CD8-positive, alpha-beta memory T cell (primary cell): ENCODE data around the gene FGFRL1. TPM values are rescaled to one million over a fixed set of nuclear protein-coding genes. Genes with fewer than 3 reads are reported as not detected.
A peak's percentile ranks its signal among the peaks of the same experiment; 100 is the strongest.
"Not testable (repeated sequence)": the region's sequence is repeated elsewhere in the genome, so short reads cannot be mapped to it uniquely, and the experiment has no call there.

Experiments
- CTCF ChIA-PET: fragments of 350-600 bp; sonication (Branson Sonifier 250); formaldehyde crosslinking; loops from one replicate; lab custom pipeline; 2021; ENCODE audit warnings: antibody characterized with exemption; lab: Charles Lee
- POLR2A ChIA-PET: fragments of 350-600 bp; sonication (Branson Sonifier 250); formaldehyde crosslinking; loops from one replicate; lab custom pipeline; 2021; ENCODE audit warnings: antibody characterized with exemption; lab: Charles Lee
- DNase-seq, 5 donors: peaks; one replicate each; pipeline versions ENCODE4 v3.0.0 to v3.0.0-alpha.2; 2020 to 2022; ENCODE audit warnings: mixed read lengths in 1 of 5
- H3K27ac ChIP-seq: one replicate; pipeline ENCODE4 v1.7.0; 2013; ENCODE audit warnings: low read depth, mild to moderate bottlenecking, low read length, moderate library complexity
- H3K27me3 ChIP-seq: 2 replicates; pipeline ENCODE4 v1.7.0; 2013; ENCODE audit warnings: low read length, mild to moderate bottlenecking; ENCODE audit not compliant: insufficient read depth, poor library complexity, severe bottlenecking
- H3K36me3 ChIP-seq: 2 replicates; pipeline ENCODE4 v1.7.0; 2013; ENCODE audit warnings: mild to moderate bottlenecking, low read length, moderate library complexity; ENCODE audit not compliant: insufficient read depth
- H3K4me1 ChIP-seq: 2 replicates; pipeline ENCODE4 v1.7.0; 2013; ENCODE audit warnings: mild to moderate bottlenecking, low read length, moderate library complexity; ENCODE audit not compliant: insufficient read depth
- H3K4me3 ChIP-seq: 2 replicates; pipeline ENCODE4 v1.7.0; 2013; ENCODE audit warnings: mild to moderate bottlenecking, low read length
- H3K9me3 ChIP-seq: 2 replicates; pipeline ENCODE4 v1.7.0; 2013; ENCODE audit warnings: mild to moderate bottlenecking, low read length
- H3K27ac Mint-ChIP-seq, 8 donors: one replicate each; pipeline ENCODE4 v1.8.0; 2020 to 2021; ENCODE audit warnings: mixed read lengths in 8 of 8, mild to moderate bottlenecking in 6 of 8, inconsistent platforms in 3 of 8, moderate library complexity in 3 of 8
- H3K27me3 Mint-ChIP-seq, 2 donors: one replicate each; pipeline ENCODE4 v1.8.0; 2020 to 2021; ENCODE audit warnings: mixed read lengths in 2 of 2, mild to moderate bottlenecking in 1 of 2, moderate library complexity in 1 of 2
- H3K36me3 Mint-ChIP-seq, 3 donors: one replicate each; pipeline ENCODE4 v1.8.0; 2020 to 2021; ENCODE audit warnings: mixed read lengths in 3 of 3, inconsistent platforms in 1 of 3, mild to moderate bottlenecking in 1 of 3
- H3K4me1 Mint-ChIP-seq, 3 donors: one replicate each; pipeline ENCODE4 v1.8.0; 2020 to 2021; ENCODE audit warnings: mixed read lengths in 3 of 3, inconsistent platforms in 1 of 3, mild to moderate bottlenecking in 1 of 3
- H3K4me3 Mint-ChIP-seq, 7 donors: one replicate each; pipeline ENCODE4 v1.8.0; 2020 to 2021; ENCODE audit warnings: mixed read lengths in 7 of 7, mild to moderate bottlenecking in 6 of 7, moderate library complexity in 4 of 7, inconsistent platforms in 2 of 7
- H3K9me3 Mint-ChIP-seq, 5 donors: one replicate each; pipeline ENCODE4 v1.8.0; 2020 to 2022; ENCODE audit warnings: mixed read lengths in 5 of 5, mild to moderate bottlenecking in 3 of 5, moderate library complexity in 2 of 5, inconsistent platforms in 1 of 5
- polyA plus RNA-seq: library from polyadenylated mRNA; unstranded; fragments of 300-500 nt; fragmentation: Illumina TruSeq; gene quantifications from one replicate; pipeline ENCODE4 v1.2.3, GENCODE V29; 2021
- total RNA-seq, 2 experiments: library from RNA; stranded (reverse); gene quantifications; one replicate each; pipeline ENCODE4 v1.2.3, GENCODE V29; 2021

Gene FGFRL1
- total and polyA plus RNA-seq, 3 experiments from 2014 or later, result 1.4 to 14.5 (median 12.3) TPM

DNA sequence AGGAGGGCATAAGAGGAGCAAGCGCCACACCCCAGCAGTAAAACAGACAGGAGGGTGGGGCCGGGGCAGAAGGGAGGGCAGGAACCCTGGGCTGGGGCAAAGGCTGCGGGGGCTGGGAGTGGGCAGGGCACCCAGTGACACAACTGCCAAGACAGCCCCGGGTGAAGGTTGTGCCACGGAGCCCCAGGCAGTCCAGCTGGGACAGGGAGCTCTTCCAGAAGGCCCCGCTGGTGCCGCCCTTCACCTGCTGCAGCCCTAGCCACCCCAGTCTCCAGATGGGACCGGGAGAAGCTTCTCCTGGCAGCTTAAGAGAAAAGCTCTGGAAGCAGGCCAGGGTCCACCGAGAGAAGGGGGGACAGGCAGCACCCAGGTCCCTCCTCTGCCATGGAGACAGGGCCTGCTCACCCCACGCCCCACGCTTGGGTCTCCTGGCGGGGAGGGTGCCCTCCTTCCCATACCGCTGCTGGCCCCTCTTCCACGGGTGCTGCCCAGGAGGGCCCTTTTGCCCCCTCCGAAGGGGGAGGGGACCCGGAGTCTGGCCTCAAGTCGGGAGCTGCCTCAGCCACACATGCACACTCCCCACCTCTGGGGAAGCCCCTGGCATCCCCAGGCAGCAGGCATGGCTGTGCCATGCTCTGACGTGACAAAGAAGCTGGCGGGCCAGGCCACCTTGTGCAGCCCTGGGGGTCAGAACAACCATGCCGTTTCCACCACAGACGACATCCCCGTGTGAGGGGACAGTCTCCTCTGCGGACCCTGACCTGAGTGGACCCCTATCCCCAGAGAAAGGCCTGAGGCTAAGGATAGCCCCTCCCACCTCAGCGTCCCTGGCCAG is 39.5 kb upstream of the FGFRL1 start:
- Histone ChIP-seq H3K9me3 (no peaks in the 10 kb centered on the region), H3K36me3 (no peaks in the 10 kb centered on the region), H3K4me3 (peak overlapping the region; percentile 61), H3K4me1 (peaks cover 33% of the 10 kb centered on the region), H3K27me3 (no peaks in the 10 kb centered on the region), H3K27ac (peak overlapping the region; percentile 57)
- H3K4me1 Mint-ChIP-seq, result peaks cover 16 to 27% (median 17%) of the 10 kb centered on the region in 3 donors
- peak overlapping the region; percentile 53 to 89 (median 82) for H3K4me3 Mint-ChIP-seq
- no peaks in the 10 kb centered on the region for H3K9me3 Mint-ChIP-seq
- H3K36me3 Mint-ChIP-seq, result peaks cover 0 to 2% (median 0%) of the 10 kb centered on the region in 3 donors
- ChIA-PET CTCF (interaction anchor here (3.7 kb wide), 1 partner anchor 15 kb away, joined by 11 read pairs; the partner anchor contains the start of gene IDUA), POLR2A (interaction anchor here (0.7 kb wide), 1 partner anchor 40 kb away, joined by 4 read pairs; the partner anchor contains the start of genes GAK and TMEM175)
- DNase-seq, result no peak
- H3K27ac Mint-ChIP-seq, result peak overlapping the region in 7 of 8 donors; percentile 78 to 96 (median 95)
- no peaks in the 10 kb centered on the region for H3K27me3 Mint-ChIP-seq

DNA sequence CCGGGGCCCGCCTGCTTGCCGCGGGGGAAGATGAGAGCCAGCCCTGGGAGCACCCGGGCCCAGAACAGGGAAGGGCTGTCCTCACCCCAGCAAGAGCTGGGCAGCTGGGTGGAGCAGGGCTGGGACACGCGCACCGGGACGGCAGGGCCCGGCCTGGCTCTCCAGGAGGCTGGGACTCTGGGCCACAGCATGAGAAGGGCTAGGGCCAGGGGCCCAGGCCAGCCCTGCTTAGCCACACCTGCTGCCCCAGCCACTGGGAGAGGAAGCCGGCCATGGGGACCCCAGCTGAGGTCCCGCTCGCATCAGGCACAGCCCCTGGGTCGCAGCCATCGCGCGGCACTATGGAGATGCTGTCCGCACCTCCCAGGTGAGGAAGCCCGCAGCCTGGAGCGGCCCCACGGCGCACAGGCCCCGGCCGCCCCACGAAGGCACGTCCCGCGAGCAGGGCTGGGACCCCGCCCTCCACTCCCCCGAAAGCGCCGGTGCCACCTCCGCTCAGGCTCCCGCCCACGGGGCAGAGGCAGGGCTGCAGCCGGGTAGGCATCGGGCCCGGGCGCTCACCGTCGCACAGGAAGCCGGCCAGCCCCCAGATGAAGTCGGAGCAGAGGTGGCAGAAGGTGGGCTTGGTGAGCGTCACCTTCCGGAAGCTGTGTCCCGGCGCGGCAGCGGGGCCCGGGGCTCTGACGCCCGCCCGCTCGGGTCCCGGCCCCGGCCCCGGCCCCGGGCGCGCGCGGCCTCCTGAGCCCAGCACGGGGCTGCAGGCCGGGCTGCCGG is 38.6 kb upstream of the FGFRL1 start:
- CTCF ChIA-PET, result interaction anchor here (3.7 kb wide), 1 partner anchor 14 kb away, joined by 11 read pairs; the partner anchor contains the start of gene IDUA
- Histone ChIP-seq H3K36me3 (no peaks in the 10 kb centered on the region), H3K4me1 (peaks cover 33% of the 10 kb centered on the region), H3K27me3 (no peaks in the 10 kb centered on the region), H3K9me3 (no peaks in the 10 kb centered on the region), H3K4me3 (peak overlapping the region; percentile 61), H3K27ac (peak overlapping the region; percentile 57)
- POLR2A ChIA-PET, result interaction anchor here (1.5 kb wide), 1 partner anchor 13 kb away, joined by 4 read pairs; no protein-coding TSS in a partner anchor
- H3K27ac Mint-ChIP-seq, result peak overlapping the region in 3 of 8 donors; percentile 22 to 63 (median 61)
- H3K27me3 Mint-ChIP-seq, result no peaks in the 10 kb centered on the region
- H3K4me3 Mint-ChIP-seq, result peak overlapping the region; percentile 38 to 82 (median 61)
- H3K9me3 Mint-ChIP-seq, result no peaks in the 10 kb centered on the region
- DNase-seq, result peak; percentile 55 to 82 (median 71)
- H3K4me1 Mint-ChIP-seq, result peaks cover 16 to 27% (median 17%) of the 10 kb centered on the region in 3 donors
- peaks cover 0 to 1% (median 0%) of the 10 kb centered on the region in 3 donors for H3K36me3 Mint-ChIP-seq

DNA sequence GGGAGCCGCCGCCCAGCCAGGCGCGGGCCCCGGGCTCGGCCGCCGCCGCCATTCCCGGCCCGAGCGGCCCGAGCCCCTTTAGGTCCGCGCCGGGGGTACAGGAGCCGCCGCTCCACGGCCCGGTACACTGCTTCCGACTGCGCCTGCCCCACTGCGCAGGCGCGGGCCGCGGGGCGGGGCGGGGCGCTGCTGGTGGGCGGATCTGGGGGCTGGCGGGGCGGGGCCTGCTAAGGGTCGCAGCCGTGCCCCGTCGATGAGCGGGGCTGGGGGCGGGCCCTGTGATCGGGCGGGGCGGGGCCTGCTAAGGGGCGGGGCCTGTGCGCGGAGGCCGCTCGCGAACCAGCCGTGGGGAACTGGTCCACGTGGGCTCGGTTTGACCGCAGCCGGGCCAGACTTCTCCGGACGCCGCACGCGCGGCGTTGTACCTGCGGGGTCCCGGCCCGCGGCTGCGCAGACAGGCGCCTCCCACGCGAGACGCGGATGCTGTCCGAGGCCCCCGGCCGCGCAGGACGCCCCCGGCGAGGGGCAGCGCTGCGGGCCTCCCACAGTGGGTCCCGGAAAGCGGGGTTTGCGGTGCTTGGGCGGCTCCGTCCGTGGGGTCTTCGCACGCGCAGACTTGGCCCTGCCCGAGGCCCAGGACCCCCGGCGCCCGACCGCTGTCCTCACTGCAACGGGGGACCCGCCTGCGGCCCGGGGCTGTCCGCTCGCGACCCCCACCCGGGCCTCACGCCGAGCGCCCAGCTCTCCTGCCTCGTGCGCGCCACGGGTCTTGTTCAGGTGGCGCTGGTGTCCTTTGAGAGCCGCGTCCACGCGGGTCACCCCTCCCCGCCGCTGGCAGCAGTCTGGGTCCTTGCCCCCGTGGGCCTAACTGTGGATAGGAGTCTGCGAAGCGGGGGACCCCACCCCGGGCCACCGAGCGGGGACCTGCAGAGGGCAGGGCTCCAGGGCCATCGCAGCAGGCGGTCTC is 37.7 kb upstream of the FGFRL1 start, which contains the start of gene DGKQ:
DGKQ (minus strand) TSS at position 139 of the 967 bp plus-strand sequence; CDS start at position 52, 87 bp downstream.
- Mint-ChIP-seq H3K36me3 (peaks cover 0 to 1% (median 0%) of the 10 kb centered on the region in 3 donors), H3K27me3 (no peaks in the 10 kb centered on the region), H3K4me3 (peak within 1 kb of the TSS; percentile 38 to 90 (median 61)), H3K9me3 (no peaks in the 10 kb centered on the region), H3K4me1 (peaks cover 16 to 27% (median 17%) of the 10 kb centered on the region in 3 donors), H3K27ac (peak within 1 kb of the TSS in 3 of 8 donors; percentile 22 to 63 (median 61))
- Histone ChIP-seq H3K4me3 (peak within 1 kb of the TSS; percentile 61), H3K27ac (peak within 1 kb of the TSS; percentile 57), H3K36me3 (no peaks in the 10 kb centered on the region), H3K27me3 (no peaks in the 10 kb centered on the region), H3K4me1 (peaks cover 33% of the 10 kb centered on the region), H3K9me3 (no peaks in the 10 kb centered on the region)
- ChIA-PET CTCF (no interaction called here), POLR2A (interaction anchor here (1.5 kb wide), 1 partner anchor 12 kb away, joined by 4 read pairs; no protein-coding TSS in a partner anchor)
- peak; percentile 79 to 92 (median 84) for DNase-seq

DNA sequence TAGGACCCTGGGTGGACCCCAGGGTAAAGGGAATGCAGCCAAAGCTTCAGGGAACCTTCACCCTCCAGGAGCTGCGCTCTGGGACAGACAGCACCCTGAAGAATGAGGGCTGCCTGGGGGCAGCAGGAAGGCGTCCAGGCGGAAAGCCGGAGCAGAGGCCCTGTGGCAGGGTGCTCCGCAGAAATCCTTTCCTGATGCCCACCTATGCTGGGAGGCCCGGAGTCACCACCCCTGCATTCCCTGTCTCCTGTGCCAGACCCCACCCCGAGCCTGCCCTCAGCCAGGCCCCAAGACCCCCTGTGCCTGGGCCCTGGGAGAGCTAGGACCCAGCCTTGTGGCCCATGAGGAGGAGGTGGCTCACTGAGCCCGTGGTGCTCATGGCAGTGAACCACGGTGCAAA is 36.8 kb upstream of the FGFRL1 start:
- Histone ChIP-seq H3K4me1 (peaks cover 30% of the 10 kb centered on the region), H3K9me3 (no peaks in the 10 kb centered on the region), H3K27me3 (no peaks in the 10 kb centered on the region), H3K4me3 (no peak overlapping the region), H3K36me3 (no peaks in the 10 kb centered on the region), H3K27ac (no peak overlapping the region)
- no peak for DNase-seq
- CTCF ChIA-PET, result no interaction called here
- POLR2A ChIA-PET, result interaction anchor here (1.5 kb wide), 1 partner anchor 11 kb away, joined by 4 read pairs; no protein-coding TSS in a partner anchor
- Mint-ChIP-seq H3K27ac (no peak overlapping the region), H3K4me1 (peaks cover 16 to 26% (median 17%) of the 10 kb centered on the region in 3 donors), H3K9me3 (no peaks in the 10 kb centered on the region), H3K4me3 (peak overlapping the region in 3 of 7 donors; percentile 35 to 63 (median 52)), H3K27me3 (no peaks in the 10 kb centered on the region), H3K36me3 (peaks cover 0 to 1% (median 0%) of the 10 kb centered on the region in 3 donors)

DNA sequence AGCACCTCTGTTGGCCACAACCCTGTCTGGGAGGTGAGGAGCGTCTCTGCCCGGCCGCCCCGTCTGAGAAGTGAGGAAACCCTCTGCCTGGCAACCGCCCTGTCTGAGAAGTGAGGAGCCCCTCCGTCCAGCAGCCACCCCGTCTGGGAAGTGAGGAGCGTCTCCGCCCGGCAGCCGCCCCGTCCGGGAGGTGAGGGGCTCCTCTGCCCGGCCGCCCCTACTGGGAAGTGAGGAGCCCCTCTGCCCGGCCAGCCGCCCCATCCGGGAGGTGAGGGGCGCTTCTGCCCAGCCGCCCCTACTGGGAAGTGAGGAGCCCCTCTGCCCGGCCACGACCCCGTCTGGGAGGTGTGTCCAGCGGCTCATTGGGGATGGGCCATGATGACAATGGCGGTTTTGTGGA is 35.4 kb upstream of the FGFRL1 start:
- H3K27ac ChIP-seq, CTCF ChIA-PET, H3K36me3 ChIP-seq, H3K4me3 ChIP-seq, H3K4me3 Mint-ChIP-seq, H3K27me3 ChIP-seq, POLR2A ChIA-PET, H3K27me3 Mint-ChIP-seq, H3K36me3 Mint-ChIP-seq, H3K9me3 Mint-ChIP-seq, DNase-seq, H3K9me3 ChIP-seq, H3K27ac Mint-ChIP-seq: not testable (repeated sequence)
- H3K4me1 Mint-ChIP-seq, result peaks cover 4 to 13% (median 5%) of the 10 kb centered on the region in 3 donors
- H3K4me1 ChIP-seq, result peaks cover 16% of the 10 kb centered on the region

DNA sequence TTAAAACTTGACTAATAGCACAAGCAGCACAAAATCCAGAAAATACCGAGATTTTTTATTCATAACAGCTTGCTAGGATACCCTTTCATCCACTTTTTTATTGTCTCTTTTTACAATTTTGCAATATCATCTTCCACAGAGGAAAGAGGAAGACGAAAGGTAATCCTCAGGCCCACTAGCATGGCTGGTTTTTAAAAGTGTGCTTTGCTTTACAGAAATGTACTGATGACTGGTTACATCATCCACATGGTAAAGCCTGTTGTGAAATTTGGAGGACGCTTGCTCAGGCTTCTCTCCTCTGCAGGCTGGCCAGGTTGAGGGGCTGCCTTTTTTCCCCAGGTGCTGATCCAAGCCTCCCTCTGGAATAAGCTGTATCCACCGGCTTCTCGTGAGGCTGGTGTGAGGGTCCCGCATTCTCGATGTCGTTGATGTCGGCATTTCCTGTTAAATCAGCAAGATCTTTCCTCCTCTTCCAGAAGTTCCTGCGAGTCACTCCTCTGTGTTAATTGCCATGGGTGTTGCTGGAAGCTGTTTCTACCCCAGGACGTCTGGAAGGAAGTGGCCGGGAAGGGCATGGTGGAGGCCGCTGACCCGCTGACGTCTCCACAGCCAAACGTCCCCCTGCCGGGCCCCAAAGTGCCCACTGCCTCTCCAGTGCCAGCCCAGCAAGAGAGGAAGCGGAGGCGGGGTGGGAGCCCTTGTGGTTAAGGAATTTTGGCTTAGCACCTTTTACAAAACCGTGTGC is 32.3 kb upstream of the FGFRL1 start:
- no peak overlapping the region for H3K27ac Mint-ChIP-seq
- H3K9me3 Mint-ChIP-seq, result no peaks in the 10 kb centered on the region
- no peaks in the 10 kb centered on the region for H3K36me3 ChIP-seq
- H3K27me3 ChIP-seq, result no peaks in the 10 kb centered on the region
- no peak for DNase-seq
- no peak overlapping the region for H3K4me3 ChIP-seq
- peaks cover 0 to 1% of the 10 kb centered on the region in 2 donors for H3K27me3 Mint-ChIP-seq
- ChIA-PET CTCF (interaction anchor here (1.0 kb wide), 1 partner anchor 8 kb away, joined by 3 read pairs; no protein-coding TSS in a partner anchor), POLR2A (no interaction called here)
- H3K4me1 Mint-ChIP-seq, result peaks cover 0 to 4% (median 0%) of the 10 kb centered on the region in 3 donors
- H3K9me3 ChIP-seq, result no peaks in the 10 kb centered on the region
- H3K36me3 Mint-ChIP-seq, result no peaks in the 10 kb centered on the region
- no peak overlapping the region for H3K4me3 Mint-ChIP-seq
- no peak overlapping the region for H3K27ac ChIP-seq
- no peaks in the 10 kb centered on the region for H3K4me1 ChIP-seq
